Brain microvascular endothelial cell (primary cell): ENCODE results near the gene ARTN.

Experiments
- DNase-seq: peaks from one replicate; pipeline ENCODE4 v3.0.0-alpha.2; 2020
- H3K27ac ChIP-seq: fragments of 250-450 bp; sonication (Bioruptor Pico); 2 replicates; pipeline ENCODE4 v1.5.1; 2020; ENCODE audit warnings: mild to moderate bottlenecking, moderate library complexity
- H3K27me3 ChIP-seq: fragments of 250-450 bp; sonication (Bioruptor Pico); replicated peaks from 2 replicates; pipeline ENCODE4 v1.5.1; 2020; ENCODE audit warnings: mild to moderate bottlenecking
- H3K36me3 ChIP-seq: fragments of 250-450 bp; sonication (Bioruptor Pico); replicated peaks from 2 replicates; pipeline ENCODE4 v1.5.1; 2020; ENCODE audit warnings: mild to moderate bottlenecking
- H3K4me3 ChIP-seq: 2 replicates; pipeline ENCODE4 v1.5.1; 2011; ENCODE audit warnings: low read depth, mild to moderate bottlenecking, control low read depth, low read length, moderate library complexity
- CTCF ChIP-seq: IDR thresholded peaks from 2 replicates; pipeline ENCODE4 v1.5.1; 2011; ENCODE audit warnings: low read depth, mild to moderate bottlenecking, moderate library complexity, low read length, control low read depth, inconsistent platforms; ENCODE audit errors: missing control alignments
- in situ Hi-C: cut with HindIII; loops from 2 replicates; pipeline ENCODE4 v1.10.0; 2017; ENCODE audit warnings: low sequenced_read_pairs, low pct_ligation_motif_present

Gene ARTN

GRCh38 chr1:43930168-43930948, 3.2 kb upstream of the ARTN start:
- in situ Hi-C loops = loop anchor here (25.0 kb wide), 1 partner anchor 168 kb away; no protein-coding TSS in a partner anchor
- Histone ChIP-seq H3K27ac (peak overlapping the region; percentile 50), H3K36me3 (peaks cover 2% of the 10 kb centered on the region), H3K27me3 (no peaks in the 10 kb centered on the region), H3K4me3 (no peak overlapping the region)
- DNase-seq = no peak
- TF ChIP-seq CTCF = peak; percentile 57

- no peak for DNase-seq
- TF ChIP-seq CTCF = no peak
- in situ Hi-C loops = loop anchor here (25.0 kb wide), 1 partner anchor 169 kb away; no protein-coding TSS in a partner anchor
- Histone ChIP-seq H3K36me3 (peaks cover 2% of the 10 kb centered on the region), H3K27me3 (no peaks in the 10 kb centered on the region), H3K4me3 (no peak overlapping the region), H3K27ac (no peak overlapping the region)
Measured at GRCh38 chr1:43930949-43931275, 2.7 kb upstream of the ARTN start.

GRCh38 chr1:43931711-43932660, 1.6 kb upstream of the ARTN start:
- DNase-seq = no peak
- no peak for TF ChIP-seq CTCF
- Histone ChIP-seq H3K27ac (no peak overlapping the region), H3K27me3 (no peaks in the 10 kb centered on the region), H3K4me3 (no peak overlapping the region), H3K36me3 (peaks cover 2% of the 10 kb centered on the region)
- in situ Hi-C loops = loop anchor here (25.0 kb wide), 1 partner anchor 170 kb away; no protein-coding TSS in a partner anchor

GRCh38 chr1:43932786-43933385, 715 bp upstream of the ARTN start:
- in situ Hi-C loops = loop anchor here (25.0 kb wide), 1 partner anchor 171 kb away; no protein-coding TSS in a partner anchor
- Histone ChIP-seq H3K36me3 (peaks cover 2% of the 10 kb centered on the region), H3K27me3 (no peaks in the 10 kb centered on the region), H3K27ac (no peak overlapping the region), H3K4me3 (peak overlapping the region; percentile 45)
- peak; percentile 24 for DNase-seq
- TF ChIP-seq CTCF = no peak

DNA sequence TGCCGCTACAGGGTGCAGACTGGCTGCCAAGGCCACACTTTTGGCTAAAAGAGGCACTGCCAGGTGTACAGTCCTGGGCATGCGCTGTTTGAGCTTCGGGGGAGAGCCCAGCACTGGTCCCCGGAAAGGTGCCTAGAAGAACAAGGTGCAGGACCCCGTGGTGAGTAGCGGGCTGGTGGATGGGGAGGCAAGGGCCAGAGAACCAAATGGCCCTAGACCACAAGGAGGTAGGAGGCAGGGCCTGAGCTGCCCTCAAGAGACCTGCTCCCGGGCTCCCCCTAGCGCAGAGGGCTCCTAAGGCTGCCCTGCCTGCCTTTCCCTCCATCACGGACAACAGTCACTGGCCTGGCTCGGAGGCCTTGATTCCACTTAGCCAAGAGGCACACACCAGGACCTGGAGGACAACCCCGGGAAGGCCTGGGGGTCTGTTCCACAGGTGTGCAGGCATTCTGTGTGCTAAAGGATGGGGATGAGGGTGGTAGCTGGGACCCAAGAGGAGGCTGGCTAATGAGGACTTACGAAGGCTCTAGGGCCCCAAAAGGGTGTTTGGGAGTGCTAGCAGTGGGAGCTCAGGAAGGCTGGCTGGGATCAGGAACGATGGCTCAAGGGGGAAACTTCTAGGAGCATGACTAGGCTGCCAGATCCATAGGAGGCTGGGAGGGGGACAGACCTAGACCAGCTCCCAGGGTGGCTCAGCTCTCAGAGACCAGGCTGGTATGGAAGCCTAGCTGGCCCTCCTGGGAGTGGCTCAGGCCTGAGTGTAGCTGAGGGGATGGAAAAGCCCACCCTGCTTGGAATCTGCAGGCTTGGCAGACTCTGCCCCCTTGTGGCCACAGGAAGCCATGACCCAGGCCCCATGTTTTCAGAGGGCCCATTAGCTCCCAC, 742 bp downstream of the ARTN start:
- H3K27ac ChIP-seq = no peak overlapping the region

More for the DNA sequence above, 742 bp downstream of the ARTN start:
- peaks cover 2% of the 10 kb centered on the region for H3K36me3 ChIP-seq
- H3K27me3 ChIP-seq = no peaks in the 10 kb centered on the region
- TF ChIP-seq CTCF = peak; percentile 96
- DNase-seq = peak; percentile 32
- H3K4me3 ChIP-seq = no peak overlapping the region
- in situ Hi-C loops = loop anchor here (25.0 kb wide), 1 partner anchor 172 kb away; no protein-coding TSS in a partner anchor
